Prostate gland (tissue), 2 donors: Measurements from ENCODE around the gene IGF2BP3.

Source experiments
- CTCF ChIP-seq, 4 experiments: fragments of 200-600 bp in 2 of 4; fragments of 450-650 bp in 2 of 4; sonication (generic) in 2 of 4; IDR thresholded peaks; 1 replicate in 3 of 4; 2 replicates in 1 of 4; pipeline ENCODE4 v1.5.1; 2016 to 2019; ENCODE audit warnings: antibody characterized with exemption in 4 of 4, mild to moderate bottlenecking in 2 of 4, moderate library complexity in 2 of 4
- POLR2A ChIP-seq: fragments of 450-650 bp; IDR thresholded peaks from one replicate; pipeline ENCODE4 v1.6.1; 2016; ENCODE audit warnings: antibody characterized with exemption, mild to moderate bottlenecking
- POLR2AphosphoS5 ChIP-seq: sonication (generic); formaldehyde crosslinking; IDR thresholded peaks from one replicate; pipeline ENCODE4 v1.6.1; 2017; ENCODE audit warnings: antibody characterized with exemption

- TF ChIP-seq CTCF (IDR thresholded peaks at IDR 0.05) (no peak), POLR2AphosphoS5 (no peak), POLR2A (no peak)
These were observed 89.7 kb downstream of the IGF2BP3 start for GRCh38 chr7:23380556-23380955.
